Stimulated activated CD8-positive, alpha-beta memory T cell treated with anti-CD3 and anti-CD28 coated beads, Interleukin-2, amount 100 ng/mL, for 1 hour (primary cell): Measurements from ENCODE around the gene SOX5.
"Not testable (repeated sequence)": the region's sequence is repeated elsewhere in the genome, so short reads cannot be mapped to it uniquely, and the experiment has no call there.

ENCODE experiments used
- DNase-seq, 2 donors: peaks; one replicate each; pipeline ENCODE4 v3.0.0-alpha.2; 2020; ENCODE audit warnings: low read depth in 2 of 2

Gene SOX5

GRCh38 chr12:23909551-23909950, 39.9 kb downstream of the SOX5 start:
- no peak for DNase-seq

GRCh38 chr12:23906329-23906728, 43.1 kb downstream of the SOX5 start:
- DNase-seq = no peak

GRCh38 chr12:23899434-23899833, 50.0 kb downstream of the SOX5 start:
- DNase-seq = no peak

GRCh38 chr12:23898121-23898520, 51.3 kb downstream of the SOX5 start:
- no peak for DNase-seq

GRCh38 chr12:23895792-23896218, 53.7 kb downstream of the SOX5 start:
- DNase-seq = no peak

- no peak for DNase-seq
Measured at GRCh38 chr12:23893611-23894010, 55.9 kb downstream of the SOX5 start.

- no peak for DNase-seq
Measured at GRCh38 chr12:23891115-23891514, 58.4 kb downstream of the SOX5 start.

- no peak for DNase-seq
Measured at GRCh38 chr12:23889069-23889440, 60.4 kb downstream of the SOX5 start.

- no peak for DNase-seq
Measured at GRCh38 chr12:23888396-23889068, 60.9 kb downstream of the SOX5 start.

GRCh38 chr12:23887055-23887835, 62.2 kb downstream of the SOX5 start:
- no peak for DNase-seq

- DNase-seq = no peak
Measured at GRCh38 chr12:23885394-23885793, 64.1 kb downstream of the SOX5 start.

- no peak for DNase-seq
Measured at GRCh38 chr12:23884909-23885308, 64.6 kb downstream of the SOX5 start.

- DNase-seq = no peak
Measured at GRCh38 chr12:23880988-23881387, 68.5 kb downstream of the SOX5 start.

- DNase-seq = not testable (repeated sequence)
Measured at GRCh38 chr12:23876618-23877017, 72.9 kb downstream of the SOX5 start.

- DNase-seq = no peak
Measured at GRCh38 chr12:23867794-23868193, 81.7 kb downstream of the SOX5 start.

- no peak for DNase-seq
Measured at GRCh38 chr12:23862701-23863100, 86.8 kb downstream of the SOX5 start.

- DNase-seq = no peak
Measured at GRCh38 chr12:23860019-23860418, 89.5 kb downstream of the SOX5 start.

- DNase-seq = no peak
Measured at GRCh38 chr12:23857178-23857577, 92.3 kb downstream of the SOX5 start.

- no peak for DNase-seq
Measured at GRCh38 chr12:23855813-23856212, 93.7 kb downstream of the SOX5 start.

- DNase-seq = no peak
Measured at GRCh38 chr12:23854598-23854997, 94.9 kb downstream of the SOX5 start.

- no peak for DNase-seq
Measured at GRCh38 chr12:23853640-23854039, 95.8 kb downstream of the SOX5 start.

GRCh38 chr12:23851602-23852001, 97.9 kb downstream of the SOX5 start:
- no peak for DNase-seq

- no peak for DNase-seq
Measured at GRCh38 chr12:23847857-23848256, 101.6 kb downstream of the SOX5 start.
